GM19468 (cell line): ENCODE results near the gene CCDC85C.
"Not testable (repeated sequence)": the region's sequence is repeated elsewhere in the genome, so short reads cannot be mapped to it uniquely, and the experiment has no call there.

Experiments
- ATAC-seq: cut with Tn5 transposase; IDR thresholded peaks from one replicate; pipeline ENCODE4 v1.9.1; 2021; ENCODE audit warnings: mild to moderate bottlenecking, moderate library complexity, moderate number of reproducible peaks; ENCODE audit not compliant: unreplicated experiment; ENCODE audit errors: extremely low read depth

Gene CCDC85C

DNA sequence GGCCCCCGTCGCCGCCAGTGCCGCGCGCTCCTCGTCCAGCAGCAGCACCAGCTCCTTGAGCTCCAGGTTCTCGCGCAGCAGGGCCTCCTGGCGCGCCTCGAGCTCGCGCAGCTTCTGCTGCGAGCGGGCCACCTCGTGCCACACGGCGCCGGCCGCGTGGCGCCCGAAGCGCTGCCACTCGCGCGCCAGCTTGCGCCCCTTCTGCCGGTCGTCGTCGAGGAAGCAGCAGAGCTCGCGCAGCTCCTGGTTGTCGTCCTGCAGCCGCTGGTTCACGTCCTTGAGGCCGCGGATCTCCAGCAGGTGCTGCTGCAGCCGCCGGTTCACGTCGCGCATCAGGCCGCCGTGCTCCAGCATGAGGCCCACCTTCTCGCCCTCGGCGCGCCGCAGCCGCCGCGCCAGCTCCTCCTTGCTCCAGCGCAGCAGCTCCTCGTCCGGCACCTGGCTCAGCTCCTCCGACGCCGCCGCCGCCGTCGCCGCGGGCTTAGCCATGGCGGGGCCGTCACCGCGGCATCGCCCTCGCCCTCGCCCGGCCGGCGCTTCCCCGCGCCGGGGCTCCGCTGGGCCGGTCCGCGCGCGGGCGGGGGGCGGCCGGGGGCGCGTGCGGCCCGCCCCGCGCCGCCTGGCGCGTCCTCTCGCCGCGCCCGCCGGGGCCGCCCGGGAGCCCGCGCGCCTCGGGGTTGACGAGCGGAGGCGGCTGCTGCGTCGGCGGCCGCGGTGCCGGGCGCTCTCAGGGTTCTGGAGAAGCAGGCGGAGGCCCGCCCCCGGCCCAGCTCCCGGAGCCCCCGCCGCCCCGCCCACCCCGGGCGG, at the start of gene CCDC85C:
Gene CCDC85C (minus strand): TSS at position 737 of the 807 bp plus-strand sequence. CDS start 248 bp downstream, at position 489.
- no peak for ATAC-seq

DNA sequence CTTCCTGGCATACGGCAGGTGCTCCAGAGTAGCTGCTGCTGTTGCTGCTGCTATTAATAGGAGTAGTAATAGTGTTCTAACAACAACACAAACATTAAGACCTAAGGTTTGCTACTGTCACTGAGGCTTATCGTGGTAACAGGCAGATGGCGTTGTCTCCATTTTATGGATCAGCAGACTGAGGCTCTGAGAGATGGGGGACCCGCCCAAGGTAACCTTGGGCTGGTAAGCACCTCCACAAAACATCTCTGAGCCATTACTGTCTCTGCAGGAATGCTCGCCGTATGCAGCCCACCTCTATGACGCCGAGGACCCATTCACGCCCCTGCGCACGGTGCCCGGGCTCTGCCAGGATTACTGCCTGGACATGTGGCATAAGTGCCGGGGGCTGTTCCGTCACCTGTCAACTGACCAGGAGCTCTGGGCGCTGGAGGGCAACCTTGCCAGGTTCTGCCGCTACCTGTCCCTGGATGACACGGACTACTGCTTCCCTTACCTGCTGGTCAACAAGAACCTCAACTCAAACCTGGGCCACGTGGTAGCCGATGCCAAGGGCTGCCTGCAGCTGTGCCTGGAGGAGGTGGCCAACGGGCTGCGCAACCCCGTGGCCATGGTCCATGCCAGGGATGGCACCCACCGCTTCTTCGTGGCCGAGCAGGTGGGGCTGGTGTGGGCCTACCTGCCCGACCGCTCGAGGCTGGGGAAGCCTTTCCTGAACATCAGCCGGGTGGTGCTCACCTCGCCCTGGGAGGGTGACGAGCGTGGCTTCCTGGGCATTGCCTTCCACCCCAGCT, 48.1 kb upstream of the CCDC85C start:
- no peak for ATAC-seq

DNA sequence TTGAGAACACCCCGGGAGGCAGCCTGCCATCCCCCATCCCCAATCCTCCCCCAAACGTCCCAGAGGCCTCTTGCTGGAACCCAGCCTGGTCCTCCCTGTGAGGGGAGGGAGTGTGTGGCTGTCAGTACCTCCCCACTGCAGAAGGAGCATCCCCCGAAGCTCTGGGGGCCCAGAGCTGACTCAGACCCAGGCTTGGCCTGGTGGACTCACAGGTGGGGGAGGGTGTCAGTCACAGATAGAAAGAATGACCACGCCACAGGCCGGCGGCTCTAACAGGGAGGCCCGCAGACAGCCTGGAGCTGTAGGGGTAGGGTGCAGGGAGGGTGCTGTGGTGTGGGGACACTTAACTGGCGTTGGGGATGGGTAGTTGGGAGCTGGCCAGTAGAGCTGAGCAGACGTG, 46.2 kb upstream of the CCDC85C start:
- no peak for ATAC-seq

DNA sequence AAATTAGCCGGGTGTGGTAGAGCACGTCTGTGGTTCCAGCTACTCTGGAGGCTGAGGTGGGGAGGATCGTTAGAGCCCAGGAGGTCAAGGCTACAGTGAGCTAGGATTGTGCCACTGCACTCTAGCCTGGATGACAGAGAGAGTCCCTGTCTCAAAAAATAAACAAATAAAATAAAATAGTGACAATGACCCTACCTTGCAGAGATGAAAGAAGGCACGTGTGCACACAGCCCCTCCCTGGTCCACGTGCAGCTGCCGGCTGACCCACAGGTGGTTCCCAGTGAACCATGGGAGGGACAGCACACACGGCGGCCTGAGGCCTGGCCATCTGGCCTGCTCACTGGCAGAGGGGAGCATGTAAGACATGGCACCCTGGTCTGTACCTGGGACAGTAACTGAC, 45.6 kb upstream of the CCDC85C start:
- ATAC-seq, result no peak

DNA sequence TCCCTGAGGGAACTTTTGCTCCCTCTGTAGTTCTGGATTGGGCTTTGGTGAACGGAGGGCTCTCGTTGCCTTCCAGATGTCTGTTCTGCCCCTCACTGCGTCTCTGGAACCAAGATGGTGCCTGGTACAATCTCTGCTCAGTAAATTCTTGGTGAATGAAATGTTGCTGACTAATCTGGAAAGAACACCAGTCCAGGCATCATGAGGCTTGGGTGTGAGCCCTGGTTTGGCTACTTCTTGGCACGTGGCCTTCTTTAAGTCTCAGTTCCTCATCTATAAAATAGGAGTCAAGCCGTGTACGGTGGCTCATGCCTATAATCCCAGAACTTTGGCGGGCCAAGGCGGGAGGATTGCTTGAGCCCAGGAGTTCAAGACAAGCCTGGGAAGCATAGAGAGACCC, 45.2 kb upstream of the CCDC85C start:
- ATAC-seq, result no peak

DNA sequence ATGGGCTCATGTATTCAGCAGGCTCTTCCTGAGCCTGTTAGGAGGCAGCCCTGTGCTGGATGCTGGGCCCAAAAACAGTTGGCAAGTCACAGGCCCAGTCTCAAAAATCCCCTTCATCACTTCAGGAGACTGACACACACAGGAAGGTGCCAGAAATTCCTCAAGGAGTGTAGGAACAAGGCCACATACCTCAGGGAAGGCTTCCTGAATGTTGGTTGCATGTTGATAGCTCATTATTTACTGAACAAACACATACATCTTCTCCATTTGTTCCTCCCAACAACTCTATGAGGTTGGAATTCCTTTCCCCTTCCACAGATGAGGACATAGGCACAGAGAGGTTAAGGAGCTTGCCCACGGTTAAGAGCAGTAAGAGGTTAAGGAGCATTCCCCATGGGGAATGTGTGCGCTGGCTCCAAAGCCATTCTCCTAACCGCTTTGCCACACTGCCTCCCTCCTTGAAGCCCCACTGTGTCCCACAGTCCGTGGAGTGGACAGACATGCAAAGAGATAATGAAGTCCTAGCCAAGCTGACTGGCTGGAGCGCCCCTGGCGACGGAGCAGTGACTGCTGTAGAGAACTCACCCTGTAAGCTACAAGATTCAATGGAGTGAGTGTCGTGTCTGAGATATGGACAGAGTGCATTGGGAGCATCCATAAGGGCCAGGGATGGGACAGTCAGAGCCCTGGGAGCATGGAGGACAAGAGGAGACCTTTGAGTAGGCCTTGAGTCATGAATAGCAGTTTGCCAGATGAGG, 44.2 kb upstream of the CCDC85C start:
- ATAC-seq, result no peak

DNA sequence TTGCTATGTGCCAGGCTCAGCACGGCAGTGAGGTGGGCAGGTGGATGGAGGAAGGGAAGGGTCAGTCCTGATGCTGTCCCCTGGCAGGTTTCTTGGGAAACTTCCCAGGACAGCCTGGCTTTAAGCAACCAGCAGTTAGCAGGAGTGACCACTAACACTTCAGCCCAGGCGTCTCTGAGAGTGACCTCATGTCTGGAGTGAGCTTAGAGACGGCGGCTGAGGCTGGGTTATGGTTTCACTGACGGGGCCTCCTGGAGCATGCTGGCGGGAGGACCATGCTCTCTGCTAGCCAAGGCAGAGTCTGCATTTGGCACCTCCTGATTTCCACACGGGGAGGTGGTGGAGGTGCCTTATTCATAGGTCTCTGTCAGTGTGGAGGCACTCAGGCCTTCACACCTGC, 43.4 kb upstream of the CCDC85C start:
- ATAC-seq, result no peak

DNA sequence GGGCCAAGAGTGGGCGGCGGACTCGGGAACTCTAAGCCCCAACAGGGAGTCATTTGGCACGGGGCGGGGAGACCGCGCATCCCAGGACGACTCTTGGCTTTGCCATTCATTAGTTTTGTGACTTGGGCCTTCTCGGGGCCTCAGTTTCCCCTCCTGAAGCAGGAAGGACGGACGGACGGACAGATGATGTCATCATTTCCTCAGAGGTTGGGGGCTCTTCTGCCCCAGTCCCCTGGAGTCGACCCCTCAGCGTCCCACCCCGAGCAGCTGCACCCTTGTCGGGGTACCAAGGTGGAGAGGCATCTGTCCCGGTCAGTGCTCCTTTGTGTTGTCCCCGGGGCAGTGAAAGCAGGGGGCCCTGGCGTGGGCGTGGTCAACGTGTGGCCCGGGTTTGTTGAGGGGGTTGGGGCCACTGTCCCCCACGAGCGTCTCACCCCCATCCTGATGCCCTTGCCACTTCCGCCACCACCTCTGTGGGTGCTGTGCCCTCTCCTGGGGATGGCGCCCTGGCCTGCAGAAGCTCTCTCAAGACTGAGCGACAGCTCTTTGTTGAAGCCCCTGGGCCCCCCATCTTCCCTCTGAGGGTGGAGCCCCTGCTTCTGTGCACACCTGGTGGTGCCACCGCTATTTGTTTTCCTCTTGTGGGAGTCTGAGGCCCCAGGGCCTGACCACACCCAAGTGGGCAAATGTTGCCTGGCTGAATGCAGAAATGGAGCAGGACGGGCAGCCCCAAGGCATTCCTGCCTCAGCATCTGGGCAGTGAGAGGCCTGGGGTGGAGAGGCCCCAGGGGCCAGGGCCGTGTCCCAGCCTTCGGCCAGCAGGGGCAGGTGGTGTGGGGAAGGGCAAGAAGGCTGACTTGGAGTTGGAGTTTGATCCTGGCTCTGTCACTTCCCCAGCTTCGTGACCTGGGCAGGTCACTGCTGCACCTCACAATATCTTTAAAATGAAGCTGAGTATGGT, 41.8 kb upstream of the CCDC85C start:
- no peak for ATAC-seq

DNA sequence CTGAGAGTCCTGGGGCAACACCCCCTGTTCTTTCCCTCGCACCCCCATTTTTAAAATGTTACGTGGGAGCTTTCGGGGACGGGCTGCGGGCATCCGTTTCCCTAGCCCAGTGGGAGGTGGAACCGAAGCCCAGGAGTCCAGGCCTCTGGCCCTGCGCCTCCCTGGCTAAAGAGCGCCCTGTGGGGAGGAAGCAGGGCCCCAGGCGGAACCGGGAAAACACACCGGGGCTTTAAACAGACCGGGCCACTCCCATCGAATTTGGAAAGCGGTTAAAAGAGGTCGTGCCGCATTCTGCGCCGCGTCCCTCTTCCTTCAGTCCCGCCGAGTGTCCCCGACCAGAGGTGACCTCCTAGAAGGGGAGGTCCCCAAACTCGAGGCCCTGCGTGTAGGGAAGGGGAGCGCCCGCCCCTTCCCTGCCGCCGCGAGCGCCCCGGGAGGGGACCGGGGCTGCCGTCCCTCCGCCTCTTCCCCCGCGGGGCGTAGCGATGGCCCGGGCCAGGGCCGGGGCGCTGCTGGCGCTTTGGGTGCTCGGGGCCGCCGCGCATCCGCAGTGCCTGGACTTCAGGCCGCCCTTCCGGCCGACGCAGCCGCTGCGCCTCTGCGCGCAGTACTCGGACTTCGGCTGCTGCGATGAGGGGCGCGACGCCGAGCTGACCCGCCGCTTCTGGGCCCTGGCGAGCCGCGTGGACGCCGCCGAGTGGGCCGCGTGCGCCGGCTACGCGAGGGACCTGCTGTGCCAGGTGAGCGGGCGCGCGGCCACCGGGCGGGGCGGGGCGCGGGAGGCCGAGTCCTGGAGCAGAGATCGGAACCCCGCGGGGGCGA, 40.9 kb upstream of the CCDC85C start, which contains the start of gene HHIPL1:
Gene HHIPL1 (plus strand): TSS at position 407 of the 822 bp plus-strand sequence. CDS start 79 bp downstream, at position 486.
- no peak for ATAC-seq

DNA sequence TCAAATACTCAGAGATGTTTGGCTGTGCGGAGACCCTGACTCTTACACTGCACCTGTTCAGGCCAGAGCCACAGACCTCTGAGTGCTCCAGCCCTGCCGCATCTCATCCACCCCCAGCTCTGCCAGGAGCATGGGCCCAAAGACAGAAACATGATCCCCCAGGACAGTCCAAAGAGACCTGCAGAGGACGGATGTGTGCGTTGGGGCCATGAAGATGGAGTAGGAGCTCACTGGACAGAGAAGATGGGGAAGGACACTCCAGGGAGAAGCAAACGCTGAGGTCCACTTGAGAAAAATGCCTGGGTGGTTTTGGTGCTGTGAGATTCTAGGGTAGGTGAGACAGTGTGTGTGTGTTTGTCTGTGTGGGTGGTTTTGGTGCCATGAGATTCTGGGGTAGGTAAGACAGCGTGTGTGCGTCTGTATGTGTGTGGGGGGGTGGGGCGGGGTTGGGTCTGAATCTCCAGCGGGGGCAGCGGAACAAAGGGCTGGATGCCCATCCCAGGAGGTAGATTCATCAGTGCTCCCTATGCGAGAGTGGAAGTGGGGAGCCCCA, 40.1 kb upstream of the CCDC85C start:
- ATAC-seq, result no peak

DNA sequence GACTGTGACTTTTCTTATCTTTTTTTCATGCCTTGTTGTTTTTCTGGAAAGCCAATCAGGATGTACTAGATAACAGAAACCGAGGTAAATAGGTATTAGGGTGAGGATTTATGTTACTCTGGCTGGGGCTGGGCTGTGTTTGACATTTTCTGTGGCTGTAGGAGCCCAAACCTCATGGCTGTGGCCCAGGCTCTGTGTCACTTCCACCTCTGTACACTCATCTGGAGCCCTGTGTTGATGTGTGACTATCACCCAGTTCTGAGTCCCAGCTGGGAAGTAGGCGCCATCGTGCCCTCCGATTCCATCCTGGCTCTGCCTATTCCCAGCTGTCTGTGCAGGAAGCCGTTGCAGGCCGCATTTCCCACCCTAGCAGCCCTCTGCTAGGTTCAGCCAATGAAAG, 39.3 kb upstream of the CCDC85C start:
- ATAC-seq, result no peak

DNA sequence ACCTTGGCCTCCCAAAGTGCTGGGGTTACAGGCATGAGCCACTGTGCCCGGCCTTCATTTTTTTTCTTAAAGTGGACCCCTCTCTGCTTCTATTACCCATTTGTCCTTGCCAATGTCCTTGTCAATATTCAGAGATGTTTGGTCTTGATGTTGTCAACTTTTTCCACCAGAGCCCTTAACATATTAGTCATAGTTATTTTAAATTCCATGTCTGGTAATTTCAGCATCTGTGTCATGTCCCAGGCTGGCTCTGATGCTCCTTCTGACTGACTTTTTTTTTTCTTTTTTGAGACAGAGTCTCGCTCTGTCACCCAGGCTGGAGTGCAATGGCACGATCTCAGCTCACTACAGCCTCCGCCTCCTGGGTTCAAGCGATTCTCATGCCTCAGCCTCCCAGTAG, 38.8 kb upstream of the CCDC85C start:
- ATAC-seq, result not testable (repeated sequence)

DNA sequence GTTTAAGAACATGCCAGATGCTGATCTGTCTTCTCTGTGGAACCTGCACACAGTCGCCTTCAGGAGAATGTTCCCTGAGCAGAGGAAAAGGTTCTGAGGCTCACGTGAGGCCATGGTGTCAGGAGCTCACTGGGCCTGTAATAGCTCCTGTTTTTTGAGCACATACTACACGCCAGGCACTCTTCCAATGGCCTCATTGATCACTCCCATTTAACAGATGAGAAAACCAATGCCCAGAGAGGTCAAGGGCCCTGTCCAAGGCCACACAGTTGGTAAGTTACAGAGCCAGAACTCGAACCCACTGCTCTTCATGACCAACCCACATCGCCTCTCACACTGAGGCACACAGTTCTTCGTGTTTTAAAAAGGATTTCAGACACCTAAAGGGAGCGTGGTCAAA, 33.6 kb upstream of the CCDC85C start:
- no peak for ATAC-seq

DNA sequence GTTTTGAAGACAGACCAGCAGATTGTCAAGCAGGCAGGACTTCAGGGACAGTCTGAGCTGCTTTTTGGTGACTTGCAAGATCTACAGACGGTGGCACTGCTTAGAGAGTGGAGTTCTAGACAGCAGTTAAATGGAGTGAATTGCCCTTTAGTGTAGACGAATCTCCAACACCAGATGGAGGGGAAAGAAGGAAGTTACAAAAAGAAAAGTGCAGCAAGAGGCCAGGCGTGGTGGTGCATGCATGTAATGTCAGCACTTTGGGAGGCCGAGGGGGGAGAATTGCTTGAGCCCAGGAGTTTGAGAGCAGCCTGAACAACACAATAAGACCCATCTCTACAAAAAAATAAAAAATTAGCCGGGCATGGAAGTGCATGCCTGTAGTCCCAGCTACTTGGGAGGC, 32.5 kb upstream of the CCDC85C start:
- no peak for ATAC-seq

DNA sequence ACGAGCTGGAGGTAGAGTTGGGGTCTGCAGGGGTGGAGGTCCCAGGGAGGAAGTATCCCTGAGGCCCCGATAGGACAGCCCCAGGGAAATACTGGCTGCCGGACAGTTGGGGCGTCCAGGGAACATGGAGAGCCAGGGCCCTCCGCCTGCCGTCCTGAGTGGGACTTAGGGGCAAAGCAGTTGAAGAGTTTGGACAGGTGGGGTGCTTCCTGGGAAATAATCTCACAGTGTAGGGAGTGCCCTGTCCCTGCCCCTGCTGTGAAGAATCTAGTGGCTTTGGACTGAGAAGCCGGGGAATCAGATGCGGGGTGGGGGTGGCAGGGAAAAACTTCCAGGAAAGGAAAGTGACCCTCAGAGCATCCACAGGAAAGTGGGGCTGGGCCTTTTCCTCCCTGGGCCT, 31.1 kb upstream of the CCDC85C start:
- no peak for ATAC-seq

DNA sequence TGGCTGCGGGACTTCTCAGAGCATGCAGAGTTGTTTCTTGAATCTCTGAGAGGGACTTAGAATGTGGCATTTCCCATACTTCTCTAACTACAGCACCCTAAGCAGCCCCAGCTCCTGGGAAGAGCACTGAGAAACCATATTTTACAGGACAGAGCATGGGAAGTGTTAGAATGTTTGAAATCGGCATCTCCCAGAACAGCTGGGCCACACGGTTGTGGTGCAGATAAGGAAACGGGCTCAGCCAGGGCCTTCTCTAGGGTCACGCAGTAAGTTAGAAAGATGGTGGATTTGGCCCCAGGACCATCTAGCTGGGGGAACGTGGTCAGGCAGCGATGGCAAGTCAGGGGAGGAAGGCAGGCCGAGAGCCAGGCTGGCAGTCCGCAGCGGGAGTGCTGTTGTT, 30.4 kb upstream of the CCDC85C start:
- ATAC-seq, result no peak

DNA sequence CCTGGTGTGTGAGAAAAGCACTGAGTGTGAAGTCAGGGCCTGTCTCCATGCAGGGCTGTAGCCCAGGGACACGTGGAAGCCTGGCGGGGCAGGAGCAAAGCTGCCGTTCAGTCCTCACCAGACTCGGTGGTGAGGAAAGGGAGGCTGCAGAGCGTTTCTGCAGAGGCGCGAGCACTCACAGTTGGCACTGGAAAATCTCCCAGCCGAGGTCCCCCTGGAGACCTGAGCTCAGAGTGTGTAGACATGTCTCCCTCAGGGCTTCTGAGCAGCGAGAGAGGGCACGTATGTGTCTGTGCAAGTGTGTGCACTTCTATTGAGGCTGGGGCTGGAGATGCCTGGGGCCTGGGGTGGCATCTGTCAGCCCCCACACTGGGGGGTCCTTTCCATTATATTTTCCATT, 29.9 kb upstream of the CCDC85C start:
- ATAC-seq, result no peak

DNA sequence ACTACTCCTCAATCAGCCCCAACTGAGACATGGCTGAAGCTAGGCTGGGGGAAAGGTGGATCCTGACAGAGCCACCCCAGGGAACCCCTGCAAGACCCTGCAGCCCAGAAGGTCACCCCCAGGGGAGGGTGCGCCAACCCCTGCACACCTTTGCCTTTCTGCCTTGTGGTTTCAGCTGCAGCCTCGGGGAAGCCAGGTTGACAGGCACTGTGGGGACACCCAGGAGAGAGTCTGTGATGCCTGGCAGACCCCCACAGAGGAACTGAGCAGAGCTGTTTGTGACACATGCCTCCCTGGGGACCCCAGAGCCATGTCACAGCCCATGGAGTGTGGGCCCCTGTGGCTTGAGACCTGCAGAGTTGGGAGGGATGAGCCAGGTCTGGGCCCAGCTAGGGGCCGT, 29.1 kb upstream of the CCDC85C start:
- ATAC-seq, result no peak
